PC-3 (cell line): ENCODE results near the gene CDRT4. TPM values are rescaled to one million over a fixed set of nuclear protein-coding genes. Genes with fewer than 3 reads are reported as not detected.

Source experiments
- ATAC-seq: fragments of 200-7000 bp; cut with Tn5 transposase; 2 replicates; pipeline ENCODE4 v1.9.1; 2020; ENCODE audit warnings: mild to moderate bottlenecking, moderate library complexity
- BruUV-seq: library from RNA; stranded (reverse); fragments of 400-500 nt; replicated peaks from 2 replicates; lab custom pipeline; 2021; lab: Mats Ljungman, UMichigan
- CTCF ChIA-PET: fragments of 300-600 bp; sonication (Branson Sonifier 250); formaldehyde crosslinking; loops from one replicate; lab custom pipeline; 2022; ENCODE audit warnings: antibody characterized with exemption; lab: Charles Lee
- POLR2A ChIA-PET: fragments of 300-600 bp; sonication (Branson Sonifier 250); formaldehyde crosslinking; loops from one replicate; lab custom pipeline; 2022; ENCODE audit warnings: antibody characterized with exemption; ENCODE audit not compliant: unreplicated experiment; lab: Charles Lee
- DNase-seq: peaks from one replicate; pipeline ENCODE4 v3.0.0-alpha.2; 2015
- H2AFZ ChIP-seq: fragments of 300-600 bp; sonication (generic); 2 replicates; pipeline ENCODE4 v1.6.0; 2016; ENCODE audit warnings: antibody characterized with exemption, low read length
- H3F3A ChIP-seq: fragments of 300-600 bp; sonication (generic); one replicate; pipeline ENCODE4 v1.6.0; 2017; ENCODE audit warnings: antibody characterized with exemption, low read length, control low read depth, mild to moderate bottlenecking; ENCODE audit not compliant: unreplicated experiment
- H3K27ac ChIP-seq: fragments of 300-600 bp; sonication (generic); 2 replicates; pipeline ENCODE4 v1.5.1; 2016; ENCODE audit warnings: mild to moderate bottlenecking, low read length
- H3K27me3 ChIP-seq: fragments of 300-600 bp; sonication (generic); 2 replicates; pipeline ENCODE4 v1.6.1; 2016; ENCODE audit warnings: low read length, mixed read lengths
- H3K36me3 ChIP-seq: fragments of 300-600 bp; sonication (generic); 2 replicates; pipeline ENCODE4 v1.6.1; 2016; ENCODE audit warnings: low read depth, mixed run types, low read length, mixed read lengths
- H3K4me1 ChIP-seq: fragments of 300-600 bp; sonication (generic); 2 replicates; pipeline ENCODE4 v1.5.1; 2016; ENCODE audit warnings: low read length; ENCODE audit not compliant: insufficient read depth
- H3K4me2 ChIP-seq: fragments of 300-600 bp; sonication (generic); 2 replicates; pipeline ENCODE4 v1.6.0; 2016; ENCODE audit warnings: low read length
- H3K4me3 ChIP-seq: fragments of 300-600 bp; sonication (generic); 2 replicates; pipeline ENCODE4 v1.5.1; 2016; ENCODE audit warnings: mild to moderate bottlenecking, low read length, mixed read lengths
- H3K79me2 ChIP-seq: fragments of 300-600 bp; sonication (generic); 2 replicates; pipeline ENCODE4 v1.6.1; 2017; ENCODE audit warnings: low read length, mixed read lengths
- H3K9ac ChIP-seq: fragments of 300-600 bp; sonication (generic); 2 replicates; pipeline ENCODE4 v1.6.0; 2016; ENCODE audit warnings: mild to moderate bottlenecking, low read length
- H3K9me2 ChIP-seq: fragments of 300-600 bp; sonication (generic); replicated peaks from 2 replicates; pipeline ENCODE4 v1.6.1; 2016; ENCODE audit warnings: mixed run types, low read length, mixed read lengths
- H3K9me3 ChIP-seq: fragments of 300-600 bp; sonication (generic); 2 replicates; pipeline ENCODE4 v1.6.1; 2016; ENCODE audit warnings: low read length, mixed read lengths
- H4K20me1 ChIP-seq: fragments of 300-600 bp; sonication (generic); 2 replicates; pipeline ENCODE4 v1.6.1; 2016; ENCODE audit warnings: low read length, mixed read lengths
- EZH2 ChIP-seq: fragments of 300-600 bp; sonication (generic); IDR thresholded peaks from one replicate; pipeline ENCODE4 v1.6.1; 2017; ENCODE audit warnings: antibody characterized with exemption, mild to moderate bottlenecking, low read length; ENCODE audit not compliant: unreplicated experiment
- EZH2phosphoT487 ChIP-seq: fragments of 300-600 bp; sonication (generic); IDR thresholded peaks from 2 replicates; pipeline ENCODE4 v1.6.1; 2018; ENCODE audit warnings: mild to moderate bottlenecking, antibody characterized with exemption, low read length, borderline replicate concordance
- intact Hi-C: fragments of 100-400 bp; cut with micrococcal nuclease; formaldehyde crosslinking; loops from 2 replicates; pipeline ENCODE4 v1.9.0; 2023
- total RNA-seq: library from RNA; depleted of rRNA; stranded (reverse); fragments of >200 nt; gene quantifications from 2 replicates; pipeline ENCODE4 v1.2.3, GENCODE V29; 2014
- TF ChIP-seq, protein P1 (sequence below): fragments of 300-600 bp; sonication (generic); conservative IDR thresholded peaks from 2 replicates; pipeline ENCODE4 v1.5.1; 2017; ENCODE audit warnings: antibody characterized with exemption, low read depth, mild to moderate bottlenecking, low read length

Gene CDRT4
- total RNA-seq, 1 experiment from 2014 or later, result 5.0 TPM

DNA sequence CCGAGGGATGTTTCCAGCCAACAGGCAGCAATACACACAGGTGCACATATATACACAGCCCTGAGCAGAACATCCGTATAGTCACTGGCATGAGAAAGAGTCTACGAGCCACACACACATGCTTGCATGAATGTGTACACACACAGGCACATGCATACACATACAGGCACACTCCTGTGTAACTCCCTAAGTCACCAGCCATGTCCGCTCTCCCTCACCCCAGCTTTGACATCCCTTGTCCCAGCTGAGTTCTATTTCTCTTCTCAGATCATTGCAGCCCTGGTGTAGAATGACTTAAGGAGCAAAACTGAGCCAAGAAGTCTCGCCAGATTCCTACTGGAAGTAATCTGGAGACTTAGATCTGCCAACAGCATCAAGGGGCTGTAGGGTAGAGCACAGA, 13.1 kb downstream of the CDRT4 start:
- Histone ChIP-seq H2AFZ (no peak overlapping the region), H3K27me3 (no peaks in the 10 kb centered on the region), H3K4me3 (no peak overlapping the region), H3K4me2 (no peak overlapping the region), H3K9ac (no peak overlapping the region), H3K27ac (no peak overlapping the region), H3K4me1 (peaks cover 5% of the 10 kb centered on the region; the same call in 1 of the 2 replicates), H3F3A (no peaks in the 10 kb centered on the region), H3K9me3 (no peaks in the 10 kb centered on the region), H4K20me1 (no peaks in the 10 kb centered on the region), H3K79me2 (no peaks in the 10 kb centered on the region), H3K36me3 (peaks cover 5% of the 10 kb centered on the region), H3K9me2 (no peaks in the 10 kb centered on the region)
- TF ChIP-seq EZH2phosphoT487 (no peak), EZH2 (no peak)
- BruUV-seq, result no TSS peak
- intact Hi-C loops, result no loop called here
- no peak for ATAC-seq
- DNase-seq, result no peak
- ChIA-PET CTCF (no interaction called here), POLR2A (no interaction called here)

DNA sequence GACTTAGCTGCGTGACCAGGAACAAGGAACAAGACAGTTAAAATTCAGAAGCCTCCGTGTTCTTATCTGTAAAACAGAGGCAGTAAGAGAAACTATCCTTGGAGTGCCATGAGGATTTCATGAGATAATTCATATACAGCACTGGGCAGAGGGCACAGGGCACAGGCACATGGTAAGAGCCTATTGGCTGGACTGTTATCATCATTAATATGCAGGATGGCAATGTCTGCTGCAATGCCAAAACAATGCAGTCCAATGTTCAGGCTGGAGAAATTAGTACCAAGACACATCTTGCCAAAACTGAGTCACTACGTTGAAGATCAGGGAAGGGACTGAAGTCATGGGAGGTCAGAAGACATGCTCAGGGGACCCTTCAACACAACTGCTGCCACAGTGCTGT, 13.6 kb downstream of the CDRT4 start:
- BruUV-seq, result no TSS peak

DNA sequence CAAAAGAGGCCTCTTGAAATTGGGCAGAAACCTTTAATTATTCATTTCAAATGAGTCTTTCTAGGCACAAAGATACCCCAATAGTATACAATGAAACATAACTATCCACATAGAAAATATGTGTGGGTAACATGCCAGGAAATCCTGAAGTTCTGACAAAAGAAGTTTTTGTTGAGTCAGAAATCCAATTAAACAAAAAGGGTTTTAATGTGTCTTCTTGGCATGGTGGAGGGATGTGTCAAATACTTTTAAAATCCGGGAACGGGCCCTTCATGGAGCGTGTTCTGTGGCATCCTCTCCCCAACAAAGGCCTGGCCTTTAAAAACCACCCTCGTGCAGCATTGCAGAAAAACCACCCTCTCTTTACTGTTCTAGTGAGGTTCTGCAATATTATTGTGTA, 14.2 kb downstream of the CDRT4 start:
- ChIA-PET CTCF (no interaction called here), POLR2A (no interaction called here)
- no peak overlapping the region for H3K9ac ChIP-seq
- TF ChIP-seq EZH2, result no peak
- H2AFZ ChIP-seq, result no peak overlapping the region
- no peak for DNase-seq
- H3K27me3 ChIP-seq, result no peaks in the 10 kb centered on the region
- no peak overlapping the region for H3K27ac ChIP-seq
- ATAC-seq, result no peak
- no peaks in the 10 kb centered on the region for H3K9me2 ChIP-seq
- peaks cover 5% of the 10 kb centered on the region for H3K36me3 ChIP-seq
- H3K4me3 ChIP-seq, result no peak overlapping the region
- no peaks in the 10 kb centered on the region for H4K20me1 ChIP-seq
- H3K4me2 ChIP-seq, result no peak overlapping the region
- peaks cover 5% of the 10 kb centered on the region; the same call in 1 of the 2 replicates for H3K4me1 ChIP-seq
- H3K9me3 ChIP-seq, result no peaks in the 10 kb centered on the region
- intact Hi-C loops, result no loop called here
- no peaks in the 10 kb centered on the region for H3K79me2 ChIP-seq
- no TSS peak for BruUV-seq
- no peaks in the 10 kb centered on the region for H3F3A ChIP-seq

More for the DNA sequence above, 13.6 kb downstream of the CDRT4 start:
- H3K27me3 ChIP-seq, result no peaks in the 10 kb centered on the region
- no peak for DNase-seq
- no peaks in the 10 kb centered on the region for H4K20me1 ChIP-seq
- no peaks in the 10 kb centered on the region for H3K79me2 ChIP-seq
- H3K27ac ChIP-seq, result no peak overlapping the region
- ChIA-PET POLR2A (no interaction called here), CTCF (no interaction called here)
- peaks cover 5% of the 10 kb centered on the region for H3K36me3 ChIP-seq
- peaks cover 5% of the 10 kb centered on the region; the same call in 1 of the 2 replicates for H3K4me1 ChIP-seq
- TF ChIP-seq EZH2phosphoT487 (no peak), EZH2 (no peak)
- TF ChIP-seq, protein P1, sequence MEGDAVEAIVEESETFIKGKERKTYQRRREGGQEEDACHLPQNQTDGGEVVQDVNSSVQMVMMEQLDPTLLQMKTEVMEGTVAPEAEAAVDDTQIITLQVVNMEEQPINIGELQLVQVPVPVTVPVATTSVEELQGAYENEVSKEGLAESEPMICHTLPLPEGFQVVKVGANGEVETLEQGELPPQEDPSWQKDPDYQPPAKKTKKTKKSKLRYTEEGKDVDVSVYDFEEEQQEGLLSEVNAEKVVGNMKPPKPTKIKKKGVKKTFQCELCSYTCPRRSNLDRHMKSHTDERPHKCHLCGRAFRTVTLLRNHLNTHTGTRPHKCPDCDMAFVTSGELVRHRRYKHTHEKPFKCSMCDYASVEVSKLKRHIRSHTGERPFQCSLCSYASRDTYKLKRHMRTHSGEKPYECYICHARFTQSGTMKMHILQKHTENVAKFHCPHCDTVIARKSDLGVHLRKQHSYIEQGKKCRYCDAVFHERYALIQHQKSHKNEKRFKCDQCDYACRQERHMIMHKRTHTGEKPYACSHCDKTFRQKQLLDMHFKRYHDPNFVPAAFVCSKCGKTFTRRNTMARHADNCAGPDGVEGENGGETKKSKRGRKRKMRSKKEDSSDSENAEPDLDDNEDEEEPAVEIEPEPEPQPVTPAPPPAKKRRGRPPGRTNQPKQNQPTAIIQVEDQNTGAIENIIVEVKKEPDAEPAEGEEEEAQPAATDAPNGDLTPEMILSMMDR, result no peak
- H3K9me2 ChIP-seq, result no peaks in the 10 kb centered on the region
- H3K4me2 ChIP-seq, result no peak overlapping the region
- no peak overlapping the region for H3K9ac ChIP-seq
- intact Hi-C loops, result no loop called here
- H3K9me3 ChIP-seq, result no peaks in the 10 kb centered on the region
- H2AFZ ChIP-seq, result no peak overlapping the region
- H3K4me3 ChIP-seq, result no peak overlapping the region
- no peak for ATAC-seq
- no peaks in the 10 kb centered on the region for H3F3A ChIP-seq

DNA sequence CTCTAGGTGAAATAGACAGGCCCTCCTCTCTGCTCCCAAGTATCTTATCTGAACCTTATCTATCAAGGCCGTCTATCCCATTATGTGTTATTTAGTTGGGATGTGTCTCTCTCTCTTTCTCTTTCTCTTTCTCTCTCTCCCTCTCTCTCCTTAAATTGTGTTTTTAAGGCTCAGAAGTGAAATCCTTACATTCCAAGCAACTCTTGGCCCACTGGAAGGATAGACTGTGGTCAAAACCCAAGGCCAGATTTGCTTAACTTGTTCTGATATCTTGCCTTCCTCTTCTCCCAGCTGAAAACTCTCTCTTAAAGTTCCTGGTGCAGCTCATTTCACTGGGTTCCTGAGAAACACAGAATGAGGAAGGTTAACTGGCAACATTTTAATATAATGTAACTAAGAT, 14.7 kb downstream of the CDRT4 start:
- H2AFZ ChIP-seq, result no peak overlapping the region
- DNase-seq, result no peak
- POLR2A ChIA-PET, result no interaction called here
- H3K36me3 ChIP-seq, result peaks cover 5% of the 10 kb centered on the region
- no peak overlapping the region for H3K4me3 ChIP-seq
- no peaks in the 10 kb centered on the region for H3F3A ChIP-seq
- no peaks in the 10 kb centered on the region for H3K79me2 ChIP-seq
- no peak overlapping the region for H3K9ac ChIP-seq
- TF ChIP-seq, protein P1, result no peak
- no peak for TF ChIP-seq EZH2
- no peaks in the 10 kb centered on the region for H3K27me3 ChIP-seq
- intact Hi-C loops, result no loop called here
- CTCF ChIA-PET, result no interaction called here
- H3K27ac ChIP-seq, result no peak overlapping the region
- ATAC-seq, result no peak
- peaks cover 5% of the 10 kb centered on the region; the same call in 1 of the 2 replicates for H3K4me1 ChIP-seq
- H3K9me3 ChIP-seq, result no peaks in the 10 kb centered on the region
- no TSS peak for BruUV-seq
- no peaks in the 10 kb centered on the region for H3K9me2 ChIP-seq
- no peaks in the 10 kb centered on the region for H4K20me1 ChIP-seq
- H3K4me2 ChIP-seq, result no peak overlapping the region
